HEK293 (cell line): ENCODE measurements around the gene LTK.

Source experiments
- CTCF ChIA-PET: fragments of 350-600 bp; formaldehyde crosslinking; extraction: SDS; loops from one replicate; lab custom pipeline; 2021; ENCODE audit warnings: antibody characterized with exemption; lab: Yijun Ruan, JAX
- POLR2A ChIA-PET: fragments of 300-600 bp; formaldehyde crosslinking; extraction: SDS; loops from one replicate; lab custom pipeline; 2020; ENCODE audit warnings: antibody characterized with exemption, inconsistent platforms; lab: Yijun Ruan, JAX
- H3K27ac ChIP-seq: fragments of 200-500 bp; sonication (Bioruptor generic); 2 replicates; pipeline ENCODE4 v1.5.1; 2014; ENCODE audit warnings: low read depth, low read length, control low read depth, inconsistent platforms; ENCODE audit errors: extremely low read depth
- H3K36me3 ChIP-seq, 2 experiments: fragments of 200-500 bp in 1 of 2; sonication (Bioruptor generic) in 1 of 2; 1 replicate in 1 of 2; 2 replicates in 1 of 2; pipeline ENCODE4 v1.5.1; 2014 to 2017; ENCODE audit warnings: inconsistent platforms in 2 of 2, low read length in 2 of 2; ENCODE audit not compliant: control insufficient read depth in 2 of 2, insufficient read depth in 1 of 2
- H3K4me1 ChIP-seq: fragments of 200-500 bp; sonication (Bioruptor generic); 2 replicates; pipeline ENCODE4 v1.5.1; 2014; ENCODE audit warnings: mild to moderate bottlenecking, low read length, inconsistent platforms; ENCODE audit not compliant: control insufficient read depth, insufficient read depth
- H3K4me3 ChIP-seq: 2 replicates; pipeline ENCODE4 v1.5.1; 2011; ENCODE audit warnings: low read depth, mild to moderate bottlenecking, control low read depth, low read length, moderate library complexity
- H3K9me3 ChIP-seq: fragments of 200-500 bp; sonication (Bioruptor generic); 2 replicates; pipeline ENCODE4 v1.5.1; 2014; ENCODE audit warnings: low read depth, low read length, inconsistent platforms; ENCODE audit not compliant: control insufficient read depth, insufficient read depth
- HIC1 ChIP-seq: fragments of 450-650 bp; formaldehyde crosslinking; IDR thresholded peaks from 2 replicates; pipeline ENCODE4 v1.5.1; 2016; ENCODE audit warnings: missing biosample characterization, missing genetic modification characterization
- IKZF3 ChIP-seq: fragments of 450-650 bp; IDR thresholded peaks from 2 replicates; pipeline ENCODE4 v1.5.0; 2018; ENCODE audit warnings: missing biosample characterization, mild to moderate bottlenecking, missing genetic modification characterization, moderate library complexity
- SCRT1 ChIP-seq: fragments of 450-650 bp; formaldehyde crosslinking; IDR thresholded peaks from 2 replicates; pipeline ENCODE4 v1.5.1; 2016; ENCODE audit warnings: missing biosample characterization, missing genetic modification characterization, borderline replicate concordance
- SCRT2 ChIP-seq: fragments of 450-650 bp; formaldehyde crosslinking; IDR thresholded peaks from 2 replicates; pipeline ENCODE4 v1.5.1; 2016; ENCODE audit warnings: missing biosample characterization, missing genetic modification characterization
- YY1 ChIP-seq: fragments of 450-650 bp; formaldehyde crosslinking; IDR thresholded peaks from 2 replicates; pipeline ENCODE4 v1.5.1; 2018; ENCODE audit warnings: missing biosample characterization, missing genetic modification characterization
- ZBTB49 ChIP-seq: fragments of 450-650 bp; formaldehyde crosslinking; IDR thresholded peaks from 2 replicates; pipeline ENCODE4 v1.5.1; 2016; ENCODE audit warnings: missing biosample characterization, missing genetic modification characterization, low read depth
- ZFHX2 ChIP-seq: fragments of 450-650 bp; formaldehyde crosslinking; conservative IDR thresholded peaks from 2 replicates; pipeline ENCODE4 v1.5.1; 2016; ENCODE audit warnings: missing biosample characterization, missing genetic modification characterization
- ZNF2 ChIP-seq: fragments of 450-650 bp; formaldehyde crosslinking; IDR thresholded peaks from 2 replicates; pipeline ENCODE4 v1.5.1; 2016; ENCODE audit warnings: missing biosample characterization, missing genetic modification characterization
- ZNF341 ChIP-seq: fragments of 450-650 bp; formaldehyde crosslinking; IDR thresholded peaks from 2 replicates; pipeline ENCODE4; 2016; ENCODE audit warnings: low read depth, missing biosample characterization, missing genetic modification characterization
- ZNF366 ChIP-seq: fragments of 450-650 bp; formaldehyde crosslinking; conservative IDR thresholded peaks from 2 replicates; pipeline ENCODE4 v1.5.1; 2016; ENCODE audit warnings: missing biosample characterization, missing genetic modification characterization
- ZNF394 ChIP-seq: fragments of 450-650 bp; formaldehyde crosslinking; IDR thresholded peaks from 2 replicates; pipeline ENCODE4 v1.5.1; 2016; ENCODE audit warnings: missing biosample characterization, missing genetic modification characterization, mild to moderate bottlenecking, moderate library complexity, borderline replicate concordance
- ZNF555 ChIP-seq: fragments of 450-650 bp; formaldehyde crosslinking; conservative IDR thresholded peaks from 2 replicates; pipeline ENCODE4 v1.5.1; 2017; ENCODE audit warnings: missing biosample characterization, mild to moderate bottlenecking, missing genetic modification characterization, inconsistent platforms
- ZNF558 ChIP-seq: fragments of 450-650 bp; formaldehyde crosslinking; IDR thresholded peaks from 2 replicates; pipeline ENCODE4 v1.5.1; 2016; ENCODE audit warnings: missing biosample characterization, missing genetic modification characterization
- ZNF600 ChIP-seq: fragments of 450-650 bp; formaldehyde crosslinking; IDR thresholded peaks from 2 replicates; pipeline ENCODE4 v1.5.1; 2016; ENCODE audit warnings: missing biosample characterization, missing genetic modification characterization
- ZSCAN18 ChIP-seq: fragments of 450-650 bp; formaldehyde crosslinking; IDR thresholded peaks from 2 replicates; pipeline ENCODE4 v1.5.1; 2016; ENCODE audit warnings: missing biosample characterization, missing genetic modification characterization

The LTK gene

GRCh38 chr15:41561777-41562145, 48.1 kb upstream of the LTK start:
- Histone ChIP-seq H3K27ac (no peak overlapping the region), H3K4me3 (no peak overlapping the region), H3K36me3 (peaks cover 0 to 22% of the 10 kb centered on the region in 2 experiments; a peak in 1 of 3 replicates), H3K9me3 (no peaks in the 10 kb centered on the region)
- POLR2A ChIA-PET: interaction anchor here (0.7 to 1.4 kb wide), 2 partner anchors 10 to 21 kb away, joined by 3 read pairs; no protein-coding TSS in a partner anchor
- TF ChIP-seq YY1 (tag by site-specific recombination): no peak
- no peak for TF ChIP-seq IKZF3 (tag by site-specific recombination)
- TF ChIP-seq ZNF600 (tag by site-specific recombination): peak; percentile 49; the same call in 1 of the 2 replicates
- TF ChIP-seq ZNF341: peak; percentile 58
- TF ChIP-seq ZFHX2 (tag by site-specific recombination): peak; percentile 44; the same call in 1 of the 2 replicates
- TF ChIP-seq, all 188 proteins: peak for 3
- CTCF ChIA-PET: interaction anchor here (0.6 to 2.3 kb wide), 2 partner anchors 42 to 170 kb away, joined by 6 to 11 read pairs; no protein-coding TSS in a partner anchor
- H3K4me1 ChIP-seq: peaks cover 9% of the 10 kb centered on the region

GRCh38 chr15:41561104-41561776, 47.6 kb upstream of the LTK start:
- CTCF ChIA-PET: interaction anchor here (0.6 to 2.3 kb wide), 2 partner anchors 14 to 43 kb away, joined by 3 to 11 read pairs; no protein-coding TSS in a partner anchor
- Histone ChIP-seq H3K4me1 (peaks cover 7% of the 10 kb centered on the region; the same call in 1 of the 2 replicates), H3K9me3 (no peaks in the 10 kb centered on the region), H3K36me3 (peaks cover 0 to 22% of the 10 kb centered on the region in 2 experiments; a peak in 1 of 3 replicates), H3K4me3 (no peak overlapping the region), H3K27ac (no peak overlapping the region)
- POLR2A ChIA-PET: interaction anchor here (0.7 to 1.4 kb wide), 2 partner anchors 10 to 21 kb away, joined by 3 read pairs; no protein-coding TSS in a partner anchor
- TF ChIP-seq ZBTB49 (tag by site-specific recombination): no peak
- no peak for TF ChIP-seq ZNF394 (tag by site-specific recombination)
- TF ChIP-seq ZSCAN18 (tag by site-specific recombination): no peak
- no peak for TF ChIP-seq ZNF2 (tag by site-specific recombination)
- no peak for TF ChIP-seq ZNF366
- TF ChIP-seq ZNF558 (tag by site-specific recombination): no peak

- CTCF ChIA-PET: interaction anchor here (0.6 to 2.3 kb wide), 2 partner anchors 15 to 43 kb away, joined by 3 to 11 read pairs; no protein-coding TSS in a partner anchor
- H3K4me1 ChIP-seq: peaks cover 5% of the 10 kb centered on the region; the same call in 1 of the 2 replicates
These were observed 46.9 kb upstream of the LTK start for GRCh38 chr15:41560572-41560874.

More at GRCh38 chr15:41560572-41560874, 46.9 kb upstream of the LTK start:
- peaks cover 0 to 22% of the 10 kb centered on the region in 2 experiments; a peak in 1 of 3 replicates for H3K36me3 ChIP-seq
- POLR2A ChIA-PET: no interaction called here
- H3K27ac ChIP-seq: no peak overlapping the region
- H3K9me3 ChIP-seq: no peaks in the 10 kb centered on the region
- TF ChIP-seq SCRT1 (tag by site-specific recombination) (peak; percentile 56; the same call in 1 of the 2 replicates), HIC1 (no peak), ZNF555 (no peak), ZNF600 (tag by site-specific recombination) (no peak), SCRT2 (tag by site-specific recombination) (peak; percentile 87)
- H3K4me3 ChIP-seq: no peak overlapping the region
